Esophagus squamous epithelium (tissue), 5 donors: ENCODE data around the gene CAPZB. TPM values are rescaled to one million over a fixed set of nuclear protein-coding genes. Genes with fewer than 3 reads are reported as not detected.

Experiments
- DNase-seq: peaks from one replicate; lab custom pipeline; 2025; lab: John Stamatoyannopoulos, UW
- H3K27ac ChIP-seq, 4 donors: fragments of 200-600 bp; sonication (generic); one replicate each; pipeline ENCODE4 v1.5.1; 2016 to 2019; ENCODE audit warnings: mild to moderate bottlenecking in 1 of 4
- H3K27me3 ChIP-seq, 4 donors: fragments of 200-600 bp; sonication (generic); 1 replicate in 3 of 4; 2 replicates in 1 of 4; pipeline versions ENCODE4 v1.5.1 to v1.6.0; 2017 to 2021; ENCODE audit warnings: antibody characterized with exemption in 1 of 4
- H3K36me3 ChIP-seq, 3 donors: fragments of 200-600 bp; sonication (generic); one replicate each; pipeline ENCODE4 v1.5.1; 2016 to 2019
- H3K4me1 ChIP-seq, 3 donors: fragments of 200-600 bp; sonication (generic); one replicate each; pipeline ENCODE4 v1.5.1; 2017 to 2019
- H3K4me3 ChIP-seq, 4 donors: fragments of 200-600 bp; sonication (generic); 1 replicate in 3 of 4; 2 replicates in 1 of 4; pipeline ENCODE4 v1.5.1; 2016 to 2019; ENCODE audit warnings: mild to moderate bottlenecking in 2 of 4, moderate library complexity in 1 of 4
- H3K9me3 ChIP-seq, 3 donors: fragments of 200-600 bp; sonication (generic); one replicate each; pipeline ENCODE4 v1.5.1; 2016 to 2019
- POLR2A ChIP-seq, 4 donors: fragments of 450-650 bp; IDR thresholded peaks; one replicate each; pipeline ENCODE4 v1.6.1; 2017; ENCODE audit warnings: antibody characterized with exemption in 4 of 4, mild to moderate bottlenecking in 4 of 4, moderate library complexity in 3 of 4
- WGBS, 2 donors: methylation state at CpG; one replicate each; pipeline ENCODE4 v1.1.5; 2018; 5-methylcytosine and 5-hydroxymethylcytosine counted together
- intact Hi-C: fragments of 100-400 bp; cut with DNase I; formaldehyde crosslinking; loops from one replicate; pipeline ENCODE4 v1.15.0; 2022
- total RNA-seq, 4 donors: library from RNA; depleted of rRNA; stranded (reverse); fragments of >200 nt; gene quantifications; one replicate each; pipeline ENCODE4 v1.1.0, GENCODE V29; 2016
- TF ChIP-seq, protein P1 (sequence below), 6 experiments: fragments of 450-650 bp in 4 of 6; fragments of 200-600 bp in 2 of 6; sonication (generic) in 2 of 6; IDR thresholded peaks; one replicate each; pipeline ENCODE4 v1.5.1; 2016 to 2019; ENCODE audit warnings: antibody characterized with exemption in 6 of 6, mild to moderate bottlenecking in 4 of 6, moderate library complexity in 4 of 6
- donor health status: DM: yes; HTN: yes; CAD: no.

The CAPZB gene
- total RNA-seq, 4 donors from 2014 or later, result 89.4 to 146 (median 126) TPM

DNA sequence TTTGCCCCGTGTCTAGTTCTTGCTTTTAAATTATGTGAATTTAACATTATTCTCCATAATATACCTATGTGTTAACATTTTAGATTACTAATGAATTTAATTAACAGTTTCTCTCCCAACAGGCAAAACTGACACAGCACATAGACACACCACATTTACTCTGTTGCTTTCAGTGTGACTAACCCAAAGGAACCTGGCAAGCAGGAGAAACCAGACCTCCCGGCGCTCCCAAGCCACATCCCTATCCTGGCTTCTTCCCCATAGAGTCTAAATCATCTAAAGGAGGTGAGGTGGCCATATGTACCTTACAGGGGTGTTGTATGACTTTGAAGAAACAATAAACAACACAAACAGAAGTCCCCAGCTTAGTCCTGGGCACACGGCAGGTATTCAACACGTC lies 69.2 kb downstream of the CAPZB start:
- intact Hi-C loops, result no loop called here
- Histone ChIP-seq H3K4me1 (peaks cover 41 to 100% (median 52%) of the 10 kb centered on the region in 3 donors), H3K9me3 (no peaks in the 10 kb centered on the region), H3K27ac (peak overlapping the region; percentile 71 to 92 (median 88)), H3K4me3 (no peak overlapping the region), H3K36me3 (peaks cover 0 to 52% (median 14%) of the 10 kb centered on the region in 3 donors), H3K27me3 (no peaks in the 10 kb centered on the region)
- DNase-seq, result no peak
- 44 to 45% methylated on average over 5 of the region's 5 CpGs for WGBS, 2 donors
- no peak for TF ChIP-seq POLR2A (IDR thresholded peaks at IDR 0.05)
- TF ChIP-seq, protein P1, sequence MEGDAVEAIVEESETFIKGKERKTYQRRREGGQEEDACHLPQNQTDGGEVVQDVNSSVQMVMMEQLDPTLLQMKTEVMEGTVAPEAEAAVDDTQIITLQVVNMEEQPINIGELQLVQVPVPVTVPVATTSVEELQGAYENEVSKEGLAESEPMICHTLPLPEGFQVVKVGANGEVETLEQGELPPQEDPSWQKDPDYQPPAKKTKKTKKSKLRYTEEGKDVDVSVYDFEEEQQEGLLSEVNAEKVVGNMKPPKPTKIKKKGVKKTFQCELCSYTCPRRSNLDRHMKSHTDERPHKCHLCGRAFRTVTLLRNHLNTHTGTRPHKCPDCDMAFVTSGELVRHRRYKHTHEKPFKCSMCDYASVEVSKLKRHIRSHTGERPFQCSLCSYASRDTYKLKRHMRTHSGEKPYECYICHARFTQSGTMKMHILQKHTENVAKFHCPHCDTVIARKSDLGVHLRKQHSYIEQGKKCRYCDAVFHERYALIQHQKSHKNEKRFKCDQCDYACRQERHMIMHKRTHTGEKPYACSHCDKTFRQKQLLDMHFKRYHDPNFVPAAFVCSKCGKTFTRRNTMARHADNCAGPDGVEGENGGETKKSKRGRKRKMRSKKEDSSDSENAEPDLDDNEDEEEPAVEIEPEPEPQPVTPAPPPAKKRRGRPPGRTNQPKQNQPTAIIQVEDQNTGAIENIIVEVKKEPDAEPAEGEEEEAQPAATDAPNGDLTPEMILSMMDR (IDR thresholded peaks at IDR 0.05), result no peak

DNA sequence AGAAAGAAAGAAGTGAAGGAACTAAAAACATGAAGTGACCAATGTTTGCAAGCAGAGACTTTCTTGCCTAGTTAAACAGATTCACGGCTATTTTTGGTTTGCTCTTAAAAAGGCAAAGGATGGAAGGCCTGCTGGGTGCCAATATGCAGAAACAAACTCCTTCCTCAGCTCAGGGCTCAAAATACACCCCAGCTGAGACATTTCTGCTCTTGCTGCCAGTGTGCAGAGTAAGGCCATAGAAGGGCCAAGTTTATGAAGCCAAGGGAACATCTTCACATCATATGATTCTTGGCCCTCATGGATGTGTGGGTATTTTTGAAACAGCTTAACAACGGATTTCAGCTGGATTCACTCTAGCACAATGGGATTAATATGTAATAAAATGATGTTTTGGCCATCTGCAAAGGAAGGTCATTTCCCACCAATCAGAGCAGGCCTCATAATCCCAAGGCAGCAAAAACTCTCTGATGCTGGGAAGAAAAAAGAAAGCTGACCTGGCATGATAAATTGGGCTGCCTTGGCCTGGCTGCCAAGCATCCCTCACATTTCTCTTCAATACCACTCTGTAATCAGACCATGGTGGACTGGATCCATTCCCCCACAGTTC lies 70.7 kb downstream of the CAPZB start:
- TF ChIP-seq, protein P1 (IDR thresholded peaks at IDR 0.05), result no peak
- TF ChIP-seq POLR2A (IDR thresholded peaks at IDR 0.05), result no peak
- peaks cover 31 to 100% (median 43%) of the 10 kb centered on the region in 3 donors for H3K4me1 ChIP-seq
- H3K36me3 ChIP-seq, result peaks cover 0 to 59% (median 12%) of the 10 kb centered on the region in 3 donors
- H3K9me3 ChIP-seq, result no peaks in the 10 kb centered on the region
- H3K4me3 ChIP-seq, result no peak overlapping the region
- intact Hi-C loops, result no loop called here
- peak overlapping the region; percentile 71 to 92 (median 88) for H3K27ac ChIP-seq
- H3K27me3 ChIP-seq, result no peaks in the 10 kb centered on the region
- 47 to 51% methylated on average over 2 of the region's 2 CpGs for WGBS, 2 donors
- DNase-seq, result no peak

DNA sequence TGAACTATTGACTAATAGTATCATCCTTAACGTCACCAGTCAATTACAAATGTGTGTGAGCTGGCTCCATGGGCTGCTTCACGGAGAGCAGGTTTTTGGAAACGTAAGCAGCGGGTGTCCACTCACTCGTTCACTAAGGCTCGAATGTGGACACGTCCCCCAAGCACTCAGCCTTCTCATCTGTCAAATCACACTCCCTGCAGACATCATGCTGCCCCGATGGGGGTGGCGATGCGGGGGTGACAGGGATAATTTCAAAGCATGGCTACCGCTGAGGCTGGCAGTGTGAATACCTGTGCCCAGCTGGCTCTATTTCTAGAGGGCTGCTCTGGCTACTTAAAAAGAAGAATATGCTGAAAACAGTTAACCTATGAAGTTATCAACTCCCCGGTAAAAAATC lies 71.3 kb downstream of the CAPZB start:
- Histone ChIP-seq H3K4me1 (peaks cover 31 to 100% (median 47%) of the 10 kb centered on the region in 3 donors), H3K27me3 (no peaks in the 10 kb centered on the region), H3K36me3 (peaks cover 0 to 59% (median 6%) of the 10 kb centered on the region in 3 donors), H3K4me3 (peak overlapping the region in 1 of 4 donors; percentile 9), H3K9me3 (no peaks in the 10 kb centered on the region), H3K27ac (peak overlapping the region; percentile 71 to 92 (median 88))
- DNase-seq, result no peak
- TF ChIP-seq, protein P1 (IDR thresholded peaks at IDR 0.05), result no peak
- TF ChIP-seq POLR2A (IDR thresholded peaks at IDR 0.05), result no peak
- intact Hi-C loops, result no loop called here
- 76 to 80% methylated on average over 12 of the region's 12 CpGs for WGBS, 2 donors

DNA sequence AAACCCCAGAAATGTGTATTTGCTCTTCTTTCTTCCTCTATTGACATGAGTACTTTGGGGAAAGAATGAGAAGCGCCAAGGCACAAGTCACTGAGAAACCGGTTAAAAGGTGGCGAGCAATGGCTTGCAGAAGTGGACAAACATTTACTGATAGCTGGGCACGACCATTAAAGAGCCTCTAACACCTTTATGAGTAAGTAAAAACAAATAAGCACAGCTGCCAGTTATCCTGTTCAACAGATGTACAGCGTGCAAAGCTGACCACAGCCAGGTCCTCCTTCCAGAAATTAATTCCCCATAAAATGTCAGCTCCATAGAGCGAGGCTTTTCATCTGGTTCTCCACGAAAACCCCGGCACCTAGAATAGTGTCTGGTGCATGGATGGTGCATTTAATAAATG lies 72.7 kb downstream of the CAPZB start:
- H3K4me1 ChIP-seq, result peaks cover 36 to 99% (median 46%) of the 10 kb centered on the region in 3 donors
- TF ChIP-seq, protein P1 (IDR thresholded peaks at IDR 0.05), result no peak
- no peak for TF ChIP-seq POLR2A (IDR thresholded peaks at IDR 0.05)
- peaks cover 0 to 57% (median 0%) of the 10 kb centered on the region in 3 donors for H3K36me3 ChIP-seq
- WGBS, 2 donors, result 78 to 81% methylated on average over 8 of the region's 8 CpGs
- peak overlapping the region; percentile 10 to 92 (median 88) for H3K27ac ChIP-seq
- no peaks in the 10 kb centered on the region for H3K9me3 ChIP-seq
- no peak overlapping the region for H3K4me3 ChIP-seq
- H3K27me3 ChIP-seq, result no peaks in the 10 kb centered on the region
- DNase-seq, result no peak
- intact Hi-C loops, result no loop called here

DNA sequence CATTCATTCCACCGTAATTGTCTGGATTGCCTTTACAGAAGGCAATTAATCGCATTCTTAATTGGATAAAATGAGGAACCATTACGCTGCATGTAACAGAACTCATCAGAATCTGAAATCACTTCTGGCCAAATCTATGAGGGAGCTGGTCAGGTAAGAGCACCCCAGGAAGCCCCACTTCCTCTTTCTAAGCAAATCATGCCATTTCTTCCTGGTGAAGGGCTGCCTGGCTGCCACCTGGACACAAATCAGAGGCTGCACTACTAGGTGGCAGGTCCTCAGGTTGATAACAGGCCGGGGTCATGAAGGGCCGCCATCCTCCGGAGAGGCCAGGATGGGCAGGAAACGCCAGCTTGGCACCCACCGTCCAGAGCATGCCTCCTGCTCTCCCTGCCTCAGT lies 73.7 kb downstream of the CAPZB start:
- no peak for DNase-seq
- Histone ChIP-seq H3K9me3 (no peaks in the 10 kb centered on the region), H3K36me3 (peaks cover 0 to 58% (median 0%) of the 10 kb centered on the region in 3 donors), H3K27me3 (no peaks in the 10 kb centered on the region), H3K27ac (peak overlapping the region in 3 of 4 donors; percentile 87 to 92 (median 88)), H3K4me3 (no peak overlapping the region), H3K4me1 (peaks cover 36 to 99% (median 44%) of the 10 kb centered on the region in 3 donors)
- 67 to 69% methylated on average over 3 of the region's 8 CpGs for WGBS, 2 donors
- intact Hi-C loops, result no loop called here
- TF ChIP-seq POLR2A (IDR thresholded peaks at IDR 0.05), result no peak
- TF ChIP-seq, protein P1 (IDR thresholded peaks at IDR 0.05), result no peak
